K562 (cell line): ENCODE data around the gene CHMP4B. TPM values are rescaled to one million over a fixed set of nuclear protein-coding genes. Genes with fewer than 3 reads are reported as not detected.

Source experiments
- ARID1B ChIP-seq: fragments of 450-650 bp; IDR thresholded peaks from 2 replicates; pipeline ENCODE4 v1.6.1; 2016; ENCODE audit warnings: antibody characterized with exemption, mild to moderate bottlenecking, inconsistent platforms
- BHLHE40 ChIP-seq: IDR thresholded peaks from 2 replicates; pipeline ENCODE4 v1.6.1; 2011; ENCODE audit warnings: low read length, improper control_type of control experiment
- CBX5 ChIP-seq: IDR thresholded peaks from 2 replicates; pipeline ENCODE4 v1.6.1; 2014; ENCODE audit warnings: low read depth, borderline replicate concordance
- CREB1 ChIP-seq, 2 experiments: sonication (generic) in 1 of 2; formaldehyde crosslinking in 1 of 2; IDR thresholded peaks; 2 replicates each; pipeline versions ENCODE4 v1.6.1 to v1.8.0; 2012 to 2022; ENCODE audit warnings: inconsistent platforms in 1 of 2, mild to moderate bottlenecking in 1 of 2, missing genetic modification reagents in 1 of 2, moderate library complexity in 1 of 2
- DDX20 ChIP-seq: fragments of 450-650 bp; IDR thresholded peaks from 2 replicates; pipeline ENCODE4 v1.6.1; 2016; ENCODE audit warnings: missing genetic modification characterization, low read depth, mild to moderate bottlenecking, missing compliant biosample characterization, moderate library complexity
- DMBX1 ChIP-seq: fragments of 250-450 bp; sonication (Bioruptor Pico); IDR thresholded peaks from 2 replicates; pipeline ENCODE4 v1.8.0; 2022; ENCODE audit warnings: inconsistent platforms, mild to moderate bottlenecking, moderate library complexity, borderline replicate concordance
- EGR1 ChIP-seq: fragments of 450-650 bp; conservative IDR thresholded peaks from 2 replicates; pipeline ENCODE4 v1.6.1; 2017; ENCODE audit warnings: mild to moderate bottlenecking
- KHSRP ChIP-seq: fragments of 450-650 bp; IDR thresholded peaks from 2 replicates; pipeline ENCODE4 v1.6.1; 2017
- MAZ ChIP-seq, 2 experiments: fragments of 450-650 bp in 1 of 2; sonication (generic) in 1 of 2; formaldehyde crosslinking; IDR thresholded peaks in 1 of 2; conservative IDR thresholded peaks in 1 of 2; 2 replicates each; pipeline versions ENCODE4 v1.4.0 to v1.5.0; 2020; ENCODE audit warnings: mild to moderate bottlenecking in 1 of 2, missing genetic modification reagents in 1 of 2
- NUFIP1 ChIP-seq: fragments of 450-650 bp; IDR thresholded peaks from 2 replicates; pipeline ENCODE4 v1.6.1; 2018; ENCODE audit not compliant: partially characterized antibody
- PCBP2 ChIP-seq: fragments of 200-400 bp; formaldehyde crosslinking; IDR thresholded peaks from 2 replicates; pipeline ENCODE4 v1.6.1; 2018; ENCODE audit warnings: low read length, low read depth, mild to moderate bottlenecking, moderate library complexity; ENCODE audit not compliant: poor library complexity, severe bottlenecking
- RB1 ChIP-seq: fragments of 450-650 bp; IDR thresholded peaks from 2 replicates; pipeline ENCODE4 v1.6.1; 2017; ENCODE audit warnings: low read depth, mild to moderate bottlenecking
- SMC3 ChIP-seq: conservative IDR thresholded peaks from 2 replicates; pipeline ENCODE4 v1.6.1; 2011; ENCODE audit warnings: low read depth, low read length, improper control_type of control experiment; ENCODE audit not compliant: insufficient read depth
- ZBTB7A ChIP-seq: IDR thresholded peaks from 2 replicates; pipeline ENCODE4 v1.6.1; 2011; ENCODE audit warnings: low read depth, mild to moderate bottlenecking, low read length, moderate library complexity, borderline replicate concordance; ENCODE audit not compliant: control insufficient read depth
- ZC3H8 ChIP-seq: fragments of 450-650 bp; IDR thresholded peaks from 2 replicates; pipeline ENCODE4 v1.6.1; 2017
- ZFPM2 ChIP-seq: fragments of 250-450 bp; sonication (Bioruptor Pico); IDR thresholded peaks from 2 replicates; pipeline ENCODE4 v1.5.1; 2022; ENCODE audit warnings: mild to moderate bottlenecking
- polyA plus RNA-seq, 8 experiments: library from polyadenylated mRNA; depleted of rRNA in 4 of 8; stranded (reverse) in 5 of 8; unstranded in 3 of 8; fragments of >200 nt; fragmentation: Nextera tagmentation in 2 of 8; fragmentation: Illumina TruSeq in 1 of 8; extraction: Ambion mirVana in 2 of 8; extraction: Trizol in 1 of 8; gene quantifications; 2 replicates each; pipeline versions ENCODE4 v1.2.1 to v1.2.3, GENCODE V29; 2011 to 2014; ENCODE audit warnings: inconsistent platforms in 1 of 8, missing spikeins in 1 of 8
- total RNA-seq, 7 experiments: library from RNA; depleted of rRNA in 6 of 7; stranded (reverse); fragments of >200 nt in 6 of 7; fragmentation: Illumina TruSeq in 2 of 7; extraction: Trizol in 2 of 7; gene quantifications; 2 replicates each; pipeline versions ENCODE4 v1.2.1 to v1.2.3, GENCODE V29; 2011 to 2021; ENCODE audit warnings: low replicate concordance in 1 of 7
- TF ChIP-seq, protein P1 (sequence below): sonication (generic); formaldehyde crosslinking; IDR thresholded peaks from 2 replicates; pipeline ENCODE4 v1.8.0; 2022; ENCODE audit warnings: mild to moderate bottlenecking, missing genetic modification reagents
- TF ChIP-seq, protein P2 (sequence below): sonication (generic); formaldehyde crosslinking; IDR thresholded peaks from 2 replicates; pipeline ENCODE4 v1.8.1; 2023; ENCODE audit warnings: mild to moderate bottlenecking, missing genetic modification reagents
- TF ChIP-seq, protein P3 (sequence below): sonication (generic); formaldehyde crosslinking; IDR thresholded peaks from 2 replicates; pipeline ENCODE4 v1.8.1; 2023; ENCODE audit warnings: mild to moderate bottlenecking, missing genetic modification reagents, moderate library complexity
- TF ChIP-seq, protein P4 (sequence below): fragments of 450-650 bp; formaldehyde crosslinking; conservative IDR thresholded peaks from 2 replicates; pipeline ENCODE4 v1.4.0; 2022; ENCODE audit warnings: mild to moderate bottlenecking, missing genetic modification characterization
- TF ChIP-seq, protein P5 (sequence below): IDR thresholded peaks from 2 replicates; pipeline ENCODE4 v1.6.1; 2011; ENCODE audit warnings: borderline replicate concordance, low read depth, mild to moderate bottlenecking, moderate library complexity, low read length; ENCODE audit not compliant: insufficient read depth, poor library complexity, severe bottlenecking

Gene CHMP4B
- total and polyA plus RNA-seq, 9 of the 15 experiments (the other 6 are each of a cell fraction or from before 2014, with no cell fraction given) = 1.8 to 64.7 (median 31.8) TPM

DNA sequence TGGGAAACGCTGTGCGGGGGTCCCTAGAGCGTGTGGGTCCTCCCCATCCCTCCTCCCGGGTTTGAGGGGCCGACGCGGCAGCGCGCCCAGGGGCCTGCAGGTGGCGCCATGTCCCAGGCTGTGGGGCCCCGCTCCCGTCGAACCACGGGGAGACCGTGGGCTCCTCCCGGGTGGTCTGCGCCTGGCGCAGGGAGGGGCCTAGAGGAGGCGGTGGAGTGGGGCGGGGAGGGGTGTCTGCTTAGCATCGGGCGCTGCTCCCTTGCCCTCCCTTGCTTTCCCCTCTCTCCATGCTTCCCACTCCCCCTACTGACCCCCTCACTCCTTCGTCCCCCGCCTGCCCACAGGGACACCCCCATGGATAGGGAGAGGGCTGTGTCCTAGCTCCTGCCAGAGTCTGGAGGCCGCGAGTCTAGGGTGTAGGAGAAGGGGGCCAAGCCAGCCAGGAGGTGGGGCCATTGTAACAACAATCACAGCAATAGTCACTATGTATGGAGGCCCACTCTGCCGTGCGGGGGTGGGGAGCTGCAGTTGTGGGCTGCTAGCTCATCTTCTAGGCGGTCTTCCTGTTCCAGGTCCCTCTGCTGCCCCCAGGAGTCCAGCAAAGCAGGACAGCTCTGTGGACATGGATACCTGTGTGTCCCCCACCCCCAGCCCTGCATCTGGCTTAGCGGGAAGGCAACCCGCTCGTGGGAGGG is 51.7 kb downstream of the CHMP4B start (continued):
- TF ChIP-seq, protein P1, sequence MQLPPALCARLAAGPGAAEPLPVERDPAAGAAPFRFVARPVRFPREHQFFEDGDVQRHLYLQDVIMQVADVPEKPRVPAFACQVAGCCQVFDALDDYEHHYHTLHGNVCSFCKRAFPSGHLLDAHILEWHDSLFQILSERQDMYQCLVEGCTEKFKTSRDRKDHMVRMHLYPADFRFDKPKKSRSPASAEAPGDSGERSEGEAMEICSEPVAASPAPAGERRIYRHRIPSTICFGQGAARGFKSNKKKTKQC (CRISPR knock-in tag) = no peak
- TF ChIP-seq, protein P2, sequence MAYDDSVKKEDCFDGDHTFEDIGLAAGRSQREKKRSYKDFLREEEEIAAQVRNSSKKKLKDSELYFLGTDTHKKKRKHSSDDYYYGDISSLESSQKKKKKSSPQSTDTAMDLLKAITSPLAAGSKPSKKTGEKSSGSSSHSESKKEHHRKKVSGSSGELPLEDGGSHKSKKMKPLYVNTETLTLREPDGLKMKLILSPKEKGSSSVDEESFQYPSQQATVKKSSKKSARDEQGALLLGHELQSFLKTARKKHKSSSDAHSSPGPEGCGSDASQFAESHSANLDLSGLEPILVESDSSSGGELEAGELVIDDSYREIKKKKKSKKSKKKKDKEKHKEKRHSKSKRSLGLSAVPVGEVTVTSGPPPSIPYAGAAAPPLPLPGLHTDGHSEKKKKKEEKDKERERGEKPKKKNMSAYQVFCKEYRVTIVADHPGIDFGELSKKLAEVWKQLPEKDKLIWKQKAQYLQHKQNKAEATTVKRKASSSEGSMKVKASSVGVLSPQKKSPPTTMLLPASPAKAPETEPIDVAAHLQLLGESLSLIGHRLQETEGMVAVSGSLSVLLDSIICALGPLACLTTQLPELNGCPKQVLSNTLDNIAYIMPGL (CRISPR knock-in tag) = no peak
- TF ChIP-seq ZC3H8 = no peak
- no peak for TF ChIP-seq BHLHE40
- TF ChIP-seq, protein P3, sequence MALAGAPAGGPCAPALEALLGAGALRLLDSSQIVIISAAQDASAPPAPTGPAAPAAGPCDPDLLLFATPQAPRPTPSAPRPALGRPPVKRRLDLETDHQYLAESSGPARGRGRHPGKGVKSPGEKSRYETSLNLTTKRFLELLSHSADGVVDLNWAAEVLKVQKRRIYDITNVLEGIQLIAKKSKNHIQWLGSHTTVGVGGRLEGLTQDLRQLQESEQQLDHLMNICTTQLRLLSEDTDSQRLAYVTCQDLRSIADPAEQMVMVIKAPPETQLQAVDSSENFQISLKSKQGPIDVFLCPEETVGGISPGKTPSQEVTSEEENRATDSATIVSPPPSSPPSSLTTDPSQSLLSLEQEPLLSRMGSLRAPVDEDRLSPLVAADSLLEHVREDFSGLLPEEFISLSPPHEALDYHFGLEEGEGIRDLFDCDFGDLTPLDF (CRISPR knock-in tag) = no peak
- TF ChIP-seq EGR1 = peak; percentile 87
- no peak for TF ChIP-seq CBX5
- peak; percentile 85; the same call in 1 of the 2 replicates for TF ChIP-seq ZBTB7A
- no peak for TF ChIP-seq PCBP2
- no peak; the same call in 1 of the 2 replicates for TF ChIP-seq CREB1 (IDR thresholded peaks at IDR 0.05)
- peak; percentile 63; the same call in 1 of the 2 replicates for TF ChIP-seq CREB1 (CRISPR knock-in tag; IDR thresholded peaks at IDR 0.05)
- TF ChIP-seq DMBX1 = no peak
- 0 out of 2 replicates have a peak, but pooled peaks have one; percentile 14 for TF ChIP-seq RB1
- no peak for TF ChIP-seq DDX20
- TF ChIP-seq, protein P4, sequence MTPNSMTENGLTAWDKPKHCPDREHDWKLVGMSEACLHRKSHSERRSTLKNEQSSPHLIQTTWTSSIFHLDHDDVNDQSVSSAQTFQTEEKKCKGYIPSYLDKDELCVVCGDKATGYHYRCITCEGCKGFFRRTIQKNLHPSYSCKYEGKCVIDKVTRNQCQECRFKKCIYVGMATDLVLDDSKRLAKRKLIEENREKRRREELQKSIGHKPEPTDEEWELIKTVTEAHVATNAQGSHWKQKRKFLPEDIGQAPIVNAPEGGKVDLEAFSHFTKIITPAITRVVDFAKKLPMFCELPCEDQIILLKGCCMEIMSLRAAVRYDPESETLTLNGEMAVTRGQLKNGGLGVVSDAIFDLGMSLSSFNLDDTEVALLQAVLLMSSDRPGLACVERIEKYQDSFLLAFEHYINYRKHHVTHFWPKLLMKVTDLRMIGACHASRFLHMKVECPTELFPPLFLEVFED (CRISPR knock-in tag) = no peak
- TF ChIP-seq ARID1B = no peak
- TF ChIP-seq KHSRP = no peak
- TF ChIP-seq, protein P5, sequence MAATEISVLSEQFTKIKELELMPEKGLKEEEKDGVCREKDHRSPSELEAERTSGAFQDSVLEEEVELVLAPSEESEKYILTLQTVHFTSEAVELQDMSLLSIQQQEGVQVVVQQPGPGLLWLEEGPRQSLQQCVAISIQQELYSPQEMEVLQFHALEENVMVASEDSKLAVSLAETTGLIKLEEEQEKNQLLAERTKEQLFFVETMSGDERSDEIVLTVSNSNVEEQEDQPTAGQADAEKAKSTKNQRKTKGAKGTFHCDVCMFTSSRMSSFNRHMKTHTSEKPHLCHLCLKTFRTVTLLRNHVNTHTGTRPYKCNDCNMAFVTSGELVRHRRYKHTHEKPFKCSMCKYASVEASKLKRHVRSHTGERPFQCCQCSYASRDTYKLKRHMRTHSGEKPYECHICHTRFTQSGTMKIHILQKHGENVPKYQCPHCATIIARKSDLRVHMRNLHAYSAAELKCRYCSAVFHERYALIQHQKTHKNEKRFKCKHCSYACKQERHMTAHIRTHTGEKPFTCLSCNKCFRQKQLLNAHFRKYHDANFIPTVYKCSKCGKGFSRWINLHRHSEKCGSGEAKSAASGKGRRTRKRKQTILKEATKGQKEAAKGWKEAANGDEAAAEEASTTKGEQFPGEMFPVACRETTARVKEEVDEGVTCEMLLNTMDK = peak; percentile 82
- TF ChIP-seq ZFPM2 (CRISPR knock-in tag) = no peak
- peak; percentile 77 for TF ChIP-seq SMC3
- TF ChIP-seq MAZ (CRISPR knock-in tag; conservative IDR thresholded peaks at IDR 0.05 in 1 of 2, IDR thresholded peaks at IDR 0.05 in 1 of 2) = peak in 1 of 2 experiments; percentile 39; a peak in 1 of 4 replicates
- no peak for TF ChIP-seq NUFIP1
